Lower leg skin (tissue), 3 donors: ENCODE measurements around the gene MAP1LC3B2.

ENCODE experiments used
- POLR2A ChIP-seq, 2 donors: fragments of 450-650 bp; IDR thresholded peaks; one replicate each; pipeline ENCODE4 v1.6.1; 2016 to 2017; ENCODE audit warnings: antibody characterized with exemption in 2 of 2, mild to moderate bottlenecking in 1 of 2, moderate library complexity in 1 of 2
- TF ChIP-seq, protein P1 (sequence below), 3 donors: fragments of 450-650 bp; IDR thresholded peaks; one replicate each; pipeline ENCODE4 v1.5.1; 2016; ENCODE audit warnings: antibody characterized with exemption in 3 of 3, mild to moderate bottlenecking in 3 of 3, moderate library complexity in 2 of 3

DNA sequence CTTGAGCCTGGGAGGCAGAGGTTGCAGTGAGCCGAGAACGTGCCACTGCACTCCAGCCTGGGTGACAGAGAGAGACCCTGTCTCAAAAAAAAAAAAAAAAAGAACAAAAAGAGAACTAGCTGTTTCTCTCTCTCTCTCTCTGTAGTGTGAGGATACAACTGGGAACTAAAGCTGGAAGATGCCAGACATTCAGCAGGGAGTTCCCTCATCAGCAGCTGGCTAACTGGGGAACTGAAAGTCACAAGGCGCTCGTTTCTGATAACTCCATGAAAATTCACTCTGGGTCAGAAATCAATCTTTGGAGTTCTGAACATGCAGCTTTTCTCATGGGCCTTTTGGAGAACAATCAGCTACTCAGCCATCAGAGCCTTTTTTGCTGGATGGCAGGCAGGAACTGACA lies 43.5 kb upstream of the MAP1LC3B2 start:
- TF ChIP-seq, protein P1, sequence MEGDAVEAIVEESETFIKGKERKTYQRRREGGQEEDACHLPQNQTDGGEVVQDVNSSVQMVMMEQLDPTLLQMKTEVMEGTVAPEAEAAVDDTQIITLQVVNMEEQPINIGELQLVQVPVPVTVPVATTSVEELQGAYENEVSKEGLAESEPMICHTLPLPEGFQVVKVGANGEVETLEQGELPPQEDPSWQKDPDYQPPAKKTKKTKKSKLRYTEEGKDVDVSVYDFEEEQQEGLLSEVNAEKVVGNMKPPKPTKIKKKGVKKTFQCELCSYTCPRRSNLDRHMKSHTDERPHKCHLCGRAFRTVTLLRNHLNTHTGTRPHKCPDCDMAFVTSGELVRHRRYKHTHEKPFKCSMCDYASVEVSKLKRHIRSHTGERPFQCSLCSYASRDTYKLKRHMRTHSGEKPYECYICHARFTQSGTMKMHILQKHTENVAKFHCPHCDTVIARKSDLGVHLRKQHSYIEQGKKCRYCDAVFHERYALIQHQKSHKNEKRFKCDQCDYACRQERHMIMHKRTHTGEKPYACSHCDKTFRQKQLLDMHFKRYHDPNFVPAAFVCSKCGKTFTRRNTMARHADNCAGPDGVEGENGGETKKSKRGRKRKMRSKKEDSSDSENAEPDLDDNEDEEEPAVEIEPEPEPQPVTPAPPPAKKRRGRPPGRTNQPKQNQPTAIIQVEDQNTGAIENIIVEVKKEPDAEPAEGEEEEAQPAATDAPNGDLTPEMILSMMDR (IDR thresholded peaks at IDR 0.05): no peak
- no peak for TF ChIP-seq POLR2A (IDR thresholded peaks at IDR 0.05)
